Trophoblast cell (in vitro differentiated cells and primary cell): ENCODE measurements around the gene NRCAM.

Experiments
- DNase-seq, 2 donors: peaks; one replicate each; pipeline ENCODE4 v3.0.0-alpha.2; 2016
- H2AFZ ChIP-seq: 2 replicates; pipeline ENCODE4 v1.6.1; 2013; ENCODE audit warnings: low read length, moderate library complexity, mild to moderate bottlenecking; ENCODE audit not compliant: insufficient read depth, poor library complexity
- H2AK5ac ChIP-seq: 2 replicates; pipeline ENCODE4 v1.6.1; 2013; ENCODE audit warnings: mild to moderate bottlenecking, low read length
- H2BK120ac ChIP-seq: 2 replicates; pipeline ENCODE4 v1.6.1; 2013; ENCODE audit warnings: low read length, mild to moderate bottlenecking, moderate library complexity; ENCODE audit not compliant: insufficient read depth, poor library complexity
- H2BK12ac ChIP-seq: 2 replicates; pipeline ENCODE4 v1.6.1; 2013; ENCODE audit warnings: mild to moderate bottlenecking, low read length, moderate library complexity
- H2BK5ac ChIP-seq: 2 replicates; pipeline ENCODE4 v1.6.1; 2013; ENCODE audit warnings: low read length, low read depth, moderate library complexity, mild to moderate bottlenecking; ENCODE audit not compliant: poor library complexity
- H3K14ac ChIP-seq: 2 replicates; pipeline ENCODE4 v1.6.1; 2013; ENCODE audit warnings: mild to moderate bottlenecking, low read length
- H3K18ac ChIP-seq: 2 replicates; pipeline ENCODE4 v1.6.1; 2013; ENCODE audit warnings: mild to moderate bottlenecking, low read length
- H3K23ac ChIP-seq: 2 replicates; pipeline ENCODE4 v1.6.1; 2013; ENCODE audit warnings: low read length
- H3K27ac ChIP-seq: 2 replicates; pipeline ENCODE4 v1.5.1; 2013; ENCODE audit warnings: low read depth, mild to moderate bottlenecking, inconsistent platforms, low read length, moderate library complexity
- H3K27me3 ChIP-seq: 2 replicates; pipeline ENCODE4 v1.6.1; 2013; ENCODE audit warnings: inconsistent platforms, mild to moderate bottlenecking, low read length, moderate library complexity; ENCODE audit not compliant: insufficient read depth
- H3K36me3 ChIP-seq, 2 experiments: 1 replicate in 1 of 2; 2 replicates in 1 of 2; pipeline ENCODE4 v1.6.1; 2013; ENCODE audit warnings: low read length in 2 of 2, mild to moderate bottlenecking in 2 of 2, moderate library complexity in 1 of 2; ENCODE audit not compliant: insufficient read depth in 2 of 2, control insufficient read depth in 1 of 2
- H3K4ac ChIP-seq: 2 replicates; pipeline ENCODE4 v1.6.1; 2013; ENCODE audit warnings: low read depth, mild to moderate bottlenecking, low read length, moderate library complexity
- H3K4me1 ChIP-seq, 2 experiments: 1 replicate in 1 of 2; 2 replicates in 1 of 2; pipeline ENCODE4 v1.6.1; 2013; ENCODE audit warnings: low read length in 2 of 2, mild to moderate bottlenecking in 2 of 2, moderate library complexity in 1 of 2; ENCODE audit not compliant: insufficient read depth in 2 of 2, control insufficient read depth in 1 of 2
- H3K4me2 ChIP-seq: 2 replicates; pipeline ENCODE4 v1.6.1; 2013; ENCODE audit warnings: inconsistent platforms, mild to moderate bottlenecking, low read length, moderate library complexity
- H3K4me3 ChIP-seq: 2 replicates; pipeline ENCODE4 v1.5.1; 2013; ENCODE audit warnings: mild to moderate bottlenecking, low read depth, low read length, inconsistent platforms
- H3K79me1 ChIP-seq: one replicate; pipeline ENCODE4 v1.6.1; 2013; ENCODE audit warnings: low read length
- H3K79me2 ChIP-seq: 2 replicates; pipeline ENCODE4 v1.6.1; 2013; ENCODE audit warnings: low read length, mild to moderate bottlenecking; ENCODE audit not compliant: control insufficient read depth, insufficient read depth, poor library complexity
- H3K9ac ChIP-seq: 2 replicates; pipeline ENCODE4 v1.6.1; 2013; ENCODE audit warnings: mild to moderate bottlenecking, low read length
- H3K9me3 ChIP-seq: 2 replicates; pipeline ENCODE4 v1.6.1; 2013; ENCODE audit warnings: low read depth, mild to moderate bottlenecking, control low read depth, inconsistent platforms, low read length; ENCODE audit not compliant: insufficient read depth
- H4K12ac ChIP-seq: 2 replicates; pipeline ENCODE4 v1.6.1; 2013; ENCODE audit warnings: low read depth, mild to moderate bottlenecking, low read length, moderate library complexity
- H4K8ac ChIP-seq: 2 replicates; pipeline ENCODE4 v1.6.1; 2013; ENCODE audit warnings: low read depth, mild to moderate bottlenecking, low read length, moderate library complexity
- H4K91ac ChIP-seq: one replicate; pipeline ENCODE4 v1.6.1; 2013; ENCODE audit warnings: low read depth, mild to moderate bottlenecking, low read length, moderate library complexity
- WGBS: extraction: QIAGEN DNeasy Blood & Tissue Kit; methylation state at CpG from one replicate; pipeline ENCODE4 v1.1.7; 2013; ENCODE audit warnings: missing lambda C conversion rate; ENCODE audit not compliant: insufficient read length, insufficient coverage; ENCODE audit errors: extremely low coverage; 5-methylcytosine and 5-hydroxymethylcytosine counted together

The NRCAM gene

GRCh38 chr7:108289852-108290251, 166.4 kb downstream of the NRCAM start:
- Histone ChIP-seq H4K91ac (no peak overlapping the region), H2AFZ (no peak overlapping the region), H4K8ac (no peak overlapping the region), H3K4ac (no peak overlapping the region), H2AK5ac (no peak overlapping the region), H3K9me3 (no peaks in the 10 kb centered on the region), H2BK120ac (no peak overlapping the region), H3K4me2 (no peak overlapping the region), H3K27ac (no peak overlapping the region), H3K23ac (no peak overlapping the region), H3K4me3 (no peak overlapping the region), H3K27me3 (no peaks in the 10 kb centered on the region), H3K79me2 (no peaks in the 10 kb centered on the region), H3K79me1 (no peaks in the 10 kb centered on the region), H3K36me3 (no peaks in the 10 kb centered on the region), H3K9ac (no peak overlapping the region), H2BK12ac (no peak overlapping the region), H4K12ac (no peak overlapping the region), H2BK5ac (no peak overlapping the region), H3K14ac (no peak overlapping the region), H3K18ac (no peak overlapping the region), H3K4me1 (peaks cover 2 to 3% of the 10 kb centered on the region in 2 experiments)
- no CpG with 5 or more reads among the region's 1 CpG for whole genome bisulfite sequencing
- no peak for DNase-seq

- Histone ChIP-seq H3K9ac (no peak overlapping the region), H4K12ac (no peak overlapping the region), H3K4me3 (no peak overlapping the region), H3K14ac (no peak overlapping the region), H3K79me1 (no peaks in the 10 kb centered on the region), H4K8ac (no peak overlapping the region), H3K36me3 (no peaks in the 10 kb centered on the region), H2BK120ac (no peak overlapping the region), H2AFZ (no peak overlapping the region), H3K9me3 (no peaks in the 10 kb centered on the region), H3K4me2 (no peak overlapping the region), H3K18ac (no peak overlapping the region), H3K23ac (no peak overlapping the region), H3K4me1 (no peaks in the 10 kb centered on the region), H2BK12ac (no peak overlapping the region), H2BK5ac (no peak overlapping the region), H3K4ac (no peak overlapping the region), H4K91ac (no peak overlapping the region), H3K27me3 (no peaks in the 10 kb centered on the region), H2AK5ac (no peak overlapping the region), H3K27ac (no peak overlapping the region), H3K79me2 (no peaks in the 10 kb centered on the region)
- no peak for DNase-seq
- no CpG with 5 or more reads among the region's 3 CpGs for WGBS
These were observed 168.4 kb downstream of the NRCAM start for GRCh38 chr7:108287857-108288256.

- H2BK5ac ChIP-seq: no peak overlapping the region
- H3K9ac ChIP-seq: no peak overlapping the region
- 100% methylated on average over 2 of the region's 9 CpGs for WGBS
- no peaks in the 10 kb centered on the region for H3K27me3 ChIP-seq
- no peak overlapping the region for H2AFZ ChIP-seq
- no peaks in the 10 kb centered on the region for H3K4me1 ChIP-seq
- no peak overlapping the region for H4K8ac ChIP-seq
- H4K91ac ChIP-seq: no peak overlapping the region
- H2BK12ac ChIP-seq: no peak overlapping the region
- no peak overlapping the region for H3K27ac ChIP-seq
- H3K4me2 ChIP-seq: no peak overlapping the region
- no peak overlapping the region for H3K4ac ChIP-seq
- no peaks in the 10 kb centered on the region for H3K9me3 ChIP-seq
- no peak overlapping the region for H2AK5ac ChIP-seq
- H3K4me3 ChIP-seq: no peak overlapping the region
- H3K23ac ChIP-seq: no peak overlapping the region
- DNase-seq: no peak
- no peaks in the 10 kb centered on the region for H3K36me3 ChIP-seq
- no peaks in the 10 kb centered on the region for H3K79me1 ChIP-seq
- H3K79me2 ChIP-seq: no peaks in the 10 kb centered on the region
- no peak overlapping the region for H3K18ac ChIP-seq
- no peak overlapping the region for H4K12ac ChIP-seq
- H2BK120ac ChIP-seq: no peak overlapping the region
- no peak overlapping the region for H3K14ac ChIP-seq
These were observed 169.8 kb downstream of the NRCAM start for GRCh38 chr7:108286290-108286904.

GRCh38 chr7:108285778-108286177, 170.5 kb downstream of the NRCAM start:
- Histone ChIP-seq H3K9ac (no peak overlapping the region), H3K18ac (no peak overlapping the region), H3K23ac (no peak overlapping the region), H2BK120ac (no peak overlapping the region), H3K27me3 (no peaks in the 10 kb centered on the region), H3K4me2 (no peak overlapping the region), H4K12ac (no peak overlapping the region), H3K9me3 (no peaks in the 10 kb centered on the region), H3K4ac (no peak overlapping the region), H3K4me3 (no peak overlapping the region), H2BK5ac (no peak overlapping the region), H3K27ac (no peak overlapping the region), H3K36me3 (no peaks in the 10 kb centered on the region), H4K91ac (no peak overlapping the region), H3K79me2 (no peaks in the 10 kb centered on the region), H4K8ac (no peak overlapping the region), H3K14ac (no peak overlapping the region), H2BK12ac (no peak overlapping the region), H3K4me1 (no peaks in the 10 kb centered on the region), H2AK5ac (no peak overlapping the region), H3K79me1 (no peaks in the 10 kb centered on the region), H2AFZ (no peak overlapping the region)
- DNase-seq: no peak
- no CpG with 5 or more reads among the region's 2 CpGs for WGBS
